ENCODE measurements around the gene TCP11L1. TPM values are rescaled to one million over a fixed set of nuclear protein-coding genes. Genes with fewer than 3 reads are reported as not detected.

The TCP11L1 gene
- total and polyA plus RNA-seq, 9 of the 15 experiments (the other 6 are each of a cell fraction or from before 2014, with no cell fraction given), result 1.6 to 15.3 (median 5.4) TPM

- WGBS (ENCODE audit: insufficient coverage, low coverage, missing lambda C conversion rate), result 2% methylated on average over 3 of the region's 3 CpGs
- H4K20me1 ChIP-seq (replicated peaks; ENCODE audit: control insufficient read depth, insufficient read depth, low read length), result no peaks in the 10 kb centered on the region
- TF ChIP-seq MAFG (tag; conservative IDR thresholded peaks at IDR 0.05), result peak; percentile 81
- TF ChIP-seq C11orf30 (IDR thresholded peaks at IDR 0.05; ENCODE audit: low read depth), result peak; percentile 69
- peak; percentile 33; the same call in 1 of the 2 replicates for TF ChIP-seq MAFK (IDR thresholded peaks at IDR 0.05; ENCODE audit: low read length)
- peak; percentile 89 for TF ChIP-seq ZNF316 (IDR thresholded peaks at IDR 0.05)
- TF ChIP-seq PURB (CRISPR knock-in tag; IDR thresholded peaks at IDR 0.05; ENCODE audit: low read depth), result no peak
- no peak for TF ChIP-seq RB1 (IDR thresholded peaks at IDR 0.05; ENCODE audit: low read depth)
- TF ChIP-seq ZNF175 (CRISPR knock-in tag; IDR thresholded peaks at IDR 0.05; ENCODE audit: low read depth), result no peak
- TF ChIP-seq MAFF (IDR thresholded peaks at IDR 0.05; ENCODE audit: low read length), result peak; percentile 48
- ChIA-PET POLR2A (no interaction called here), CTCF (ENCODE audit: low intra/inter-chr PET ratio) (no interaction called here)
- ATAC-seq (no peak), FAIRE-seq (no peak), DNase-seq (ENCODE audit: extremely low read depth in 1 of 4, low spot score in 3 of 4) (no peak)
- H3K4me2 ChIP-seq (ENCODE audit: insufficient read depth, low read length), result no peak overlapping the region
- BruUV-seq (replicated peaks), result no TSS peak
- H2AFZ ChIP-seq (ENCODE audit: low read depth, low read length), result no peak overlapping the region
- no peak overlapping the region for H3K4me3 ChIP-seq
- H3K27ac ChIP-seq (ENCODE audit: extremely low read depth, low read depth, low read length), result no peak overlapping the region
- H3K27me3 ChIP-seq (ENCODE audit: control insufficient read depth in 2 of 2, insufficient read depth in 2 of 2, low read length in 2 of 2), result peaks cover 0 to 8% of the 10 kb centered on the region in 2 experiments; a peak in 3 of 5 replicates
- 0 out of 2 replicates have a peak, but pooled peaks cover 2% of the 10 kb centered on the region for H3K9me3 ChIP-seq (replicated peaks; ENCODE audit: control insufficient read depth, insufficient read depth, low read depth, low read length)
- H3K9ac ChIP-seq (ENCODE audit: insufficient read depth in 1 of 2, low read depth in 2 of 2, low read length in 2 of 2), result no peak overlapping the region
- in situ Hi-C loops (cut with MboI) (no loop called here), intact Hi-C loops (cut with micrococcal nuclease) (no loop called here)
- H3K4me1 ChIP-seq (replicated peaks in 1 of 2; ENCODE audit: control insufficient read depth in 2 of 2, insufficient read depth in 2 of 2, low read length in 2 of 2), result no peaks in the 10 kb centered on the region
- no peaks in the 10 kb centered on the region for H3K79me2 ChIP-seq (ENCODE audit: control insufficient read depth, insufficient read depth, low read length)
- H3K9me1 ChIP-seq (ENCODE audit: control insufficient read depth, insufficient read depth, low read length), result no peaks in the 10 kb centered on the region
- no peaks in the 10 kb centered on the region for H3K36me3 ChIP-seq (ENCODE audit: control insufficient read depth, insufficient read depth, low read length)
Observed at GRCh38 chr11:32991427-32991826, 47.9 kb upstream of the TCP11L1 start.

- no peak for TF ChIP-seq EGR1 (conservative IDR thresholded peaks at IDR 0.05)
- peak; percentile 88 for TF ChIP-seq ZNF507 (tag; conservative IDR thresholded peaks at IDR 0.05)
- Histone ChIP-seq H4K20me1 (replicated peaks; ENCODE audit: control insufficient read depth, insufficient read depth, low read length) (no peaks in the 10 kb centered on the region), H3K4me3 (no peak overlapping the region), H3K4me2 (ENCODE audit: insufficient read depth, low read length) (no peak overlapping the region), H3K27ac (ENCODE audit: extremely low read depth, low read depth, low read length) (no peak overlapping the region), H3K36me3 (ENCODE audit: control insufficient read depth, insufficient read depth, low read length) (no peaks in the 10 kb centered on the region), H3K79me2 (ENCODE audit: control insufficient read depth, insufficient read depth, low read length) (no peaks in the 10 kb centered on the region), H3K9ac (ENCODE audit: insufficient read depth in 1 of 2, low read depth in 2 of 2, low read length in 2 of 2) (no peak overlapping the region), H3K4me1 (replicated peaks in 1 of 2; ENCODE audit: control insufficient read depth in 2 of 2, insufficient read depth in 2 of 2, low read length in 2 of 2) (no peaks in the 10 kb centered on the region), H3K9me3 (replicated peaks; ENCODE audit: control insufficient read depth, insufficient read depth, low read depth, low read length) (0 out of 2 replicates have a peak, but pooled peaks cover 2% of the 10 kb centered on the region), H3K27me3 (ENCODE audit: control insufficient read depth in 2 of 2, insufficient read depth in 2 of 2, low read length in 2 of 2) (peaks cover 0 to 8% of the 10 kb centered on the region in 2 experiments; a peak in 3 of 5 replicates), H2AFZ (ENCODE audit: low read depth, low read length) (no peak overlapping the region), H3K9me1 (ENCODE audit: control insufficient read depth, insufficient read depth, low read length) (no peaks in the 10 kb centered on the region)
- ATAC-seq, result no peak
- in situ Hi-C loops (cut with MboI) (no loop called here), intact Hi-C loops (cut with micrococcal nuclease) (no loop called here)
- no TSS peak for BruUV-seq (replicated peaks)
- no peak for FAIRE-seq
- no peak for DNase-seq (ENCODE audit: extremely low read depth in 1 of 4, low spot score in 3 of 4)
- ChIA-PET POLR2A (no interaction called here), CTCF (ENCODE audit: low intra/inter-chr PET ratio) (no interaction called here)
Observed at GRCh38 chr11:32991898-32992297, 47.5 kb upstream of the TCP11L1 start.
